B cell (primary cell): ENCODE results near the gene RHPN2.

Source experiments
- EZH2 ChIP-seq: IDR thresholded peaks from 2 replicates; pipeline ENCODE4 v1.6.1; 2012; ENCODE audit warnings: borderline replicate concordance, low read depth, mild to moderate bottlenecking, moderate library complexity, low read length; ENCODE audit not compliant: insufficient read depth, poor library complexity, severe bottlenecking
- TF ChIP-seq, protein P1 (sequence below): fragments of 200-600 bp; IDR thresholded peaks from one replicate; pipeline ENCODE4 v1.8.0; 2022; ENCODE audit warnings: antibody characterized with exemption, mild to moderate bottlenecking

GRCh38 chr19:33064458-33064791 lies 263 bp downstream of the RHPN2 start:
- TF ChIP-seq, protein P1, sequence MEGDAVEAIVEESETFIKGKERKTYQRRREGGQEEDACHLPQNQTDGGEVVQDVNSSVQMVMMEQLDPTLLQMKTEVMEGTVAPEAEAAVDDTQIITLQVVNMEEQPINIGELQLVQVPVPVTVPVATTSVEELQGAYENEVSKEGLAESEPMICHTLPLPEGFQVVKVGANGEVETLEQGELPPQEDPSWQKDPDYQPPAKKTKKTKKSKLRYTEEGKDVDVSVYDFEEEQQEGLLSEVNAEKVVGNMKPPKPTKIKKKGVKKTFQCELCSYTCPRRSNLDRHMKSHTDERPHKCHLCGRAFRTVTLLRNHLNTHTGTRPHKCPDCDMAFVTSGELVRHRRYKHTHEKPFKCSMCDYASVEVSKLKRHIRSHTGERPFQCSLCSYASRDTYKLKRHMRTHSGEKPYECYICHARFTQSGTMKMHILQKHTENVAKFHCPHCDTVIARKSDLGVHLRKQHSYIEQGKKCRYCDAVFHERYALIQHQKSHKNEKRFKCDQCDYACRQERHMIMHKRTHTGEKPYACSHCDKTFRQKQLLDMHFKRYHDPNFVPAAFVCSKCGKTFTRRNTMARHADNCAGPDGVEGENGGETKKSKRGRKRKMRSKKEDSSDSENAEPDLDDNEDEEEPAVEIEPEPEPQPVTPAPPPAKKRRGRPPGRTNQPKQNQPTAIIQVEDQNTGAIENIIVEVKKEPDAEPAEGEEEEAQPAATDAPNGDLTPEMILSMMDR = no peak
- no peak for TF ChIP-seq EZH2
